Measurements from ENCODE around the gene DIP2C.

Gene DIP2C

GRCh38 chr10:507908-508444, 181.5 kb downstream of the DIP2C start:
- DNase-seq: no peak

GRCh38 chr10:507355-507699, 182.1 kb downstream of the DIP2C start:
- DNase-seq: no peak

- DNase-seq: no peak
Measured at GRCh38 chr10:506451-507354, 182.8 kb downstream of the DIP2C start.

GRCh38 chr10:505419-505818, 184.0 kb downstream of the DIP2C start:
- DNase-seq: no peak

- no peak for DNase-seq
Measured at GRCh38 chr10:504806-505205, 184.7 kb downstream of the DIP2C start.

GRCh38 chr10:504121-504611, 185.3 kb downstream of the DIP2C start:
- DNase-seq: no peak

GRCh38 chr10:501596-501995, 187.9 kb downstream of the DIP2C start:
- no peak for DNase-seq

- DNase-seq: no peak
Measured at GRCh38 chr10:500876-501275, 188.6 kb downstream of the DIP2C start.

GRCh38 chr10:499991-500390, 189.5 kb downstream of the DIP2C start:
- no peak for DNase-seq

GRCh38 chr10:498760-499435, 190.6 kb downstream of the DIP2C start:
- no peak for DNase-seq

GRCh38 chr10:497898-498451, 191.5 kb downstream of the DIP2C start:
- no peak for DNase-seq

- no peak for DNase-seq
Measured at GRCh38 chr10:497289-497688, 192.2 kb downstream of the DIP2C start.

- DNase-seq: no peak
Measured at GRCh38 chr10:494556-494955, 194.9 kb downstream of the DIP2C start.

- DNase-seq: no peak
Measured at GRCh38 chr10:494149-494542, 195.3 kb downstream of the DIP2C start.

GRCh38 chr10:493391-494148, 195.9 kb downstream of the DIP2C start:
- DNase-seq: no peak

GRCh38 chr10:492836-493235, 196.6 kb downstream of the DIP2C start:
- no peak for DNase-seq

GRCh38 chr10:491667-492424, 197.6 kb downstream of the DIP2C start:
- DNase-seq: no peak

GRCh38 chr10:490891-491571, 198.4 kb downstream of the DIP2C start:
- no peak for DNase-seq

- no peak for DNase-seq
Measured at GRCh38 chr10:490256-490655, 199.2 kb downstream of the DIP2C start.

GRCh38 chr10:489330-489729, 200.1 kb downstream of the DIP2C start:
- DNase-seq: no peak

GRCh38 chr10:488933-489215, 200.6 kb downstream of the DIP2C start:
- no peak for DNase-seq

Data from AML-193 (cell line).